ENCODE data around the gene NALCN. TPM values are rescaled to one million over a fixed set of nuclear protein-coding genes. Genes with fewer than 3 reads are reported as not detected.

Gene NALCN
- total RNA-seq, 4 donors from 2014 or later, result 0.12 to 2.0 (median 0.66) TPM

GRCh38 chr13:101231751-101232428, 184.4 kb downstream of the NALCN start:
- TF ChIP-seq POLR2A (IDR thresholded peaks at IDR 0.05), result no peak
- TF ChIP-seq, protein P1, sequence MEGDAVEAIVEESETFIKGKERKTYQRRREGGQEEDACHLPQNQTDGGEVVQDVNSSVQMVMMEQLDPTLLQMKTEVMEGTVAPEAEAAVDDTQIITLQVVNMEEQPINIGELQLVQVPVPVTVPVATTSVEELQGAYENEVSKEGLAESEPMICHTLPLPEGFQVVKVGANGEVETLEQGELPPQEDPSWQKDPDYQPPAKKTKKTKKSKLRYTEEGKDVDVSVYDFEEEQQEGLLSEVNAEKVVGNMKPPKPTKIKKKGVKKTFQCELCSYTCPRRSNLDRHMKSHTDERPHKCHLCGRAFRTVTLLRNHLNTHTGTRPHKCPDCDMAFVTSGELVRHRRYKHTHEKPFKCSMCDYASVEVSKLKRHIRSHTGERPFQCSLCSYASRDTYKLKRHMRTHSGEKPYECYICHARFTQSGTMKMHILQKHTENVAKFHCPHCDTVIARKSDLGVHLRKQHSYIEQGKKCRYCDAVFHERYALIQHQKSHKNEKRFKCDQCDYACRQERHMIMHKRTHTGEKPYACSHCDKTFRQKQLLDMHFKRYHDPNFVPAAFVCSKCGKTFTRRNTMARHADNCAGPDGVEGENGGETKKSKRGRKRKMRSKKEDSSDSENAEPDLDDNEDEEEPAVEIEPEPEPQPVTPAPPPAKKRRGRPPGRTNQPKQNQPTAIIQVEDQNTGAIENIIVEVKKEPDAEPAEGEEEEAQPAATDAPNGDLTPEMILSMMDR (IDR thresholded peaks at IDR 0.05), result no peak
- TF ChIP-seq EP300 (IDR thresholded peaks at IDR 0.05), result no peak
- no peak for TF ChIP-seq POLR2AphosphoS5 (IDR thresholded peaks at IDR 0.05)
- Histone ChIP-seq H3K4me3 (no peak overlapping the region), H3K36me3 (no peaks in the 10 kb centered on the region), H3K9me3 (no peaks in the 10 kb centered on the region), H3K4me1 (no peaks in the 10 kb centered on the region), H3K27ac (no peak overlapping the region), H3K27me3 (no peaks in the 10 kb centered on the region)
- WGBS, 2 donors (ENCODE audit: low coverage in 1 of 2), result 70 to 75% methylated on average over 4 of the region's 5 CpGs
- ATAC-seq, result no peak

DNA sequence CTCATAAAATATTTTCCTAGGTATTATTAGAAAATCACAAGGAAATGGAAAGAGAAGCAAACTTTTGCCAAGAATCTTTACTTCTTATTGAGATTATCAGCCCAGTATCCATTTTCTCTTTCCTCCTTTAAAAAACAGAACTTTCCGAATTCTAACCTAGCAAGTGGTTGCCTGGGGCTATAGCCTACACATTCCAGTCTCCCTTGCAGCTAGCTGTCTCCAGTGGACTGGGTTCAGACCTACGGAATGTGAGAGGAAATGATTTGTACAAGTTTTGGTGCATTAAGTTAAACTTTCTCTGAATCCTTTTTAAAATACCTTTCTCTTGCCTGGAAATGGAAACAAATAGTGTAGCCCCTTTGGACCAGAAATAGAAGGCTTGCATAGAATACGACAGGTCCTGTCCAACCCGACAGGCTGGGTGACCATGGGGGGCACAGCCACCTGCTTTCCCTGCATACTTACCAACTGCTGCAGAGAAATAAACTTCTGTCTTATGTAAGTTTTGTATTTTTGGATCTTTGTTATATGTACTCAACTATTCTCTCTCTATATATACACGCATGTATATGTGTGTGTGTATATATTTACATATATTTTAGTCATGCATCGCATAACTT, 185.9 kb downstream of the NALCN start:
- 63 to 81% methylated on average over 6 of the region's 6 CpGs for WGBS, 2 donors (ENCODE audit: low coverage in 1 of 2)
- ATAC-seq, result no peak

GRCh38 chr13:101219609-101220265, 196.6 kb downstream of the NALCN start:
- WGBS, 2 donors (ENCODE audit: low coverage in 1 of 2), result 50 to 51% methylated on average over 2 of the region's 2 CpGs
- Histone ChIP-seq H3K4me1 (no peaks in the 10 kb centered on the region), H3K27me3 (no peaks in the 10 kb centered on the region), H3K27ac (no peak overlapping the region), H3K4me3 (no peak overlapping the region), H3K9me3 (no peaks in the 10 kb centered on the region), H3K36me3 (no peaks in the 10 kb centered on the region)
- no peak for TF ChIP-seq POLR2A (IDR thresholded peaks at IDR 0.05)
- TF ChIP-seq, protein P1 (IDR thresholded peaks at IDR 0.05), result no peak
- no peak for TF ChIP-seq EP300 (IDR thresholded peaks at IDR 0.05)
- TF ChIP-seq POLR2AphosphoS5 (IDR thresholded peaks at IDR 0.05), result no peak
- no peak for ATAC-seq

More for the DNA sequence above, 185.9 kb downstream of the NALCN start:
- Histone ChIP-seq H3K4me3 (no peak overlapping the region), H3K9me3 (no peaks in the 10 kb centered on the region), H3K36me3 (no peaks in the 10 kb centered on the region), H3K27me3 (no peaks in the 10 kb centered on the region), H3K4me1 (no peaks in the 10 kb centered on the region), H3K27ac (no peak overlapping the region)
- TF ChIP-seq POLR2AphosphoS5 (IDR thresholded peaks at IDR 0.05) (no peak), POLR2A (IDR thresholded peaks at IDR 0.05) (no peak), EP300 (IDR thresholded peaks at IDR 0.05) (no peak)
- TF ChIP-seq, protein P1 (IDR thresholded peaks at IDR 0.05), result no peak

DNA sequence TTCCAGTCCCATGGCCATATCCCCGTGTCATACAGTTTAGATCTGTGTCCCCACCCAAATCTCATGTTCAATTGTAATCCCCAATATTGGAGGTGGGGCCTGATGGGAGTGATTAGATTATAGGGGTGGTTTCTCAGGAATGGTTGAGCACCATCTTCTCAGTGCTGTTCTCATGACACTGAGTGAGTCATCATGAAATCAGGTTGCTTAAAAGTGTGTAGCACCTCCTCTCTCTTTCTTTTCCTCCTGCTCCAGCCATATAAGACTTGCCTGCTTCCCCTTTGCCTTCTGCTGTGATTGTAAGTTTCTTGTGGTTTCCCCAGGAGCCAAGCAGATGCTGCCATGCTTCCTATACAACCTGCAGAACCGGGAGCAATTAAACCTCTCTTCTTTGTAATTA, 197.8 kb downstream of the NALCN start:
- Histone ChIP-seq H3K4me1 (no peaks in the 10 kb centered on the region), H3K4me3 (no peak overlapping the region), H3K27me3 (no peaks in the 10 kb centered on the region), H3K9me3 (no peaks in the 10 kb centered on the region), H3K27ac (no peak overlapping the region), H3K36me3 (no peaks in the 10 kb centered on the region)
- WGBS, 2 donors (ENCODE audit: low coverage in 1 of 2), result 71 to 89% methylated on average over 2 of the region's 2 CpGs
- ATAC-seq, result no peak
- TF ChIP-seq POLR2AphosphoS5 (IDR thresholded peaks at IDR 0.05), result no peak

DNA sequence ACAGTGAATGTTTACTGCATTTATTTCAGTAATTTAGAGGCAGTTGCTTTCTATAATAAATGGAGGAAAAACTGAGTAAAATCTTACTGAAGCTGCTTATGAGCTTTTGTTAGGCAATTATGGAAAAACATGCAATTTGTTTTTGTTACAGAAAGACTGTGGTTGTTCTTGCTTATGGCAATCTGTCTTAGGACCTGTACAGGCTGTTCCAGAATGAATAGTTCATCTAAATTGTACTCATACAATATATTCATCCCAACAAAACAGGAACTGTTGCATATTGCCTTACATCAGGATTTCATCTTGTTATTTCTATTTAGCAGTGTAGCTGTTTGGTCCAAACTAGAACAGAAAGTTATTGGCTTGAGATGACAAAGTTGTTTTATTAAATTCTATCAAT, 199.2 kb downstream of the NALCN start:
- H3K9me3 ChIP-seq, result no peaks in the 10 kb centered on the region
- ATAC-seq, result no peak
- TF ChIP-seq, protein P1 (IDR thresholded peaks at IDR 0.05), result no peak
- TF ChIP-seq POLR2AphosphoS5 (IDR thresholded peaks at IDR 0.05) (no peak), EP300 (IDR thresholded peaks at IDR 0.05) (no peak)
- H3K4me1 ChIP-seq, result no peaks in the 10 kb centered on the region
- H3K36me3 ChIP-seq, result no peaks in the 10 kb centered on the region
- H3K27me3 ChIP-seq, result no peaks in the 10 kb centered on the region
- no peak overlapping the region for H3K4me3 ChIP-seq
- H3K27ac ChIP-seq, result no peak overlapping the region

Measured in gastroesophageal sphincter (tissue), 4 donors.